ENCODE measurements around the gene EGF.

DNA sequence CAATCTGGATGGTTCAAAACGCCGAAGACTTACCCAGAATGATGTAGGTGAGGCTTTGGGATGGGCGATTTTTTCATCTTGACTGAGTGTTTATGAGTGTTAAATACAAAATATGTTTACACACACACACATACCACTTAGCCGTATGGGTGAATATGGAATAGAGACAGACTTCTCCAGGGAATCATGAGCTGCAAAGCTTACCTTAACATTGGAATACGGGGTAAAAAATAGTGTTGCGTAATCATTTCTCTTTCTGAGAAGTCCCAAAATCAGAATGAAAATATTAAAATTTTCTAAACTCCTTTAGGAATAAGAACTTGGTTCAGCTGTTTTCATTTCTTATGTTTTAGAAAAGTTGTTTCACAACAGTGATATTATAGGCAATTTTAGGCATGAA, 63.5 kb downstream of the EGF start:
- TF ChIP-seq, protein P1, sequence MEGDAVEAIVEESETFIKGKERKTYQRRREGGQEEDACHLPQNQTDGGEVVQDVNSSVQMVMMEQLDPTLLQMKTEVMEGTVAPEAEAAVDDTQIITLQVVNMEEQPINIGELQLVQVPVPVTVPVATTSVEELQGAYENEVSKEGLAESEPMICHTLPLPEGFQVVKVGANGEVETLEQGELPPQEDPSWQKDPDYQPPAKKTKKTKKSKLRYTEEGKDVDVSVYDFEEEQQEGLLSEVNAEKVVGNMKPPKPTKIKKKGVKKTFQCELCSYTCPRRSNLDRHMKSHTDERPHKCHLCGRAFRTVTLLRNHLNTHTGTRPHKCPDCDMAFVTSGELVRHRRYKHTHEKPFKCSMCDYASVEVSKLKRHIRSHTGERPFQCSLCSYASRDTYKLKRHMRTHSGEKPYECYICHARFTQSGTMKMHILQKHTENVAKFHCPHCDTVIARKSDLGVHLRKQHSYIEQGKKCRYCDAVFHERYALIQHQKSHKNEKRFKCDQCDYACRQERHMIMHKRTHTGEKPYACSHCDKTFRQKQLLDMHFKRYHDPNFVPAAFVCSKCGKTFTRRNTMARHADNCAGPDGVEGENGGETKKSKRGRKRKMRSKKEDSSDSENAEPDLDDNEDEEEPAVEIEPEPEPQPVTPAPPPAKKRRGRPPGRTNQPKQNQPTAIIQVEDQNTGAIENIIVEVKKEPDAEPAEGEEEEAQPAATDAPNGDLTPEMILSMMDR (IDR thresholded peaks at IDR 0.05; ENCODE audit: poor library complexity, severe bottlenecking) = no peak
- no peak for TF ChIP-seq EZH2 (IDR thresholded peaks at IDR 0.05; ENCODE audit: borderline replicate concordance, insufficient read depth, low read length, poor library complexity, severe bottlenecking)
- TF ChIP-seq, protein P2, sequence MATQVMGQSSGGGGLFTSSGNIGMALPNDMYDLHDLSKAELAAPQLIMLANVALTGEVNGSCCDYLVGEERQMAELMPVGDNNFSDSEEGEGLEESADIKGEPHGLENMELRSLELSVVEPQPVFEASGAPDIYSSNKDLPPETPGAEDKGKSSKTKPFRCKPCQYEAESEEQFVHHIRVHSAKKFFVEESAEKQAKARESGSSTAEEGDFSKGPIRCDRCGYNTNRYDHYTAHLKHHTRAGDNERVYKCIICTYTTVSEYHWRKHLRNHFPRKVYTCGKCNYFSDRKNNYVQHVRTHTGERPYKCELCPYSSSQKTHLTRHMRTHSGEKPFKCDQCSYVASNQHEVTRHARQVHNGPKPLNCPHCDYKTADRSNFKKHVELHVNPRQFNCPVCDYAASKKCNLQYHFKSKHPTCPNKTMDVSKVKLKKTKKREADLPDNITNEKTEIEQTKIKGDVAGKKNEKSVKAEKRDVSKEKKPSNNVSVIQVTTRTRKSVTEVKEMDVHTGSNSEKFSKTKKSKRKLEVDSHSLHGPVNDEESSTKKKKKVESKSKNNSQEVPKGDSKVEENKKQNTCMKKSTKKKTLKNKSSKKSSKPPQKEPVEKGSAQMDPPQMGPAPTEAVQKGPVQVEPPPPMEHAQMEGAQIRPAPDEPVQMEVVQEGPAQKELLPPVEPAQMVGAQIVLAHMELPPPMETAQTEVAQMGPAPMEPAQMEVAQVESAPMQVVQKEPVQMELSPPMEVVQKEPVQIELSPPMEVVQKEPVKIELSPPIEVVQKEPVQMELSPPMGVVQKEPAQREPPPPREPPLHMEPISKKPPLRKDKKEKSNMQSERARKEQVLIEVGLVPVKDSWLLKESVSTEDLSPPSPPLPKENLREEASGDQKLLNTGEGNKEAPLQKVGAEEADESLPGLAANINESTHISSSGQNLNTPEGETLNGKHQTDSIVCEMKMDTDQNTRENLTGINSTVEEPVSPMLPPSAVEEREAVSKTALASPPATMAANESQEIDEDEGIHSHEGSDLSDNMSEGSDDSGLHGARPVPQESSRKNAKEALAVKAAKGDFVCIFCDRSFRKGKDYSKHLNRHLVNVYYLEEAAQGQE (IDR thresholded peaks at IDR 0.05; ENCODE audit: borderline replicate concordance) = no peak
- no peak for TF ChIP-seq RAD21 (conservative IDR thresholded peaks at IDR 0.05)
- no peak for TF ChIP-seq POLR2AphosphoS5 (IDR thresholded peaks at IDR 0.05)
- no peak for TF ChIP-seq EP300 (conservative IDR thresholded peaks at IDR 0.05; ENCODE audit: poor library complexity, severe bottlenecking)
- no peak for TF ChIP-seq TAF1 (IDR thresholded peaks at IDR 0.05; ENCODE audit: low read depth)
- no peak for TF ChIP-seq SMC3 (conservative IDR thresholded peaks at IDR 0.05; ENCODE audit: poor library complexity)
